HepG2 (cell line): ENCODE results near the gene CDC20. TPM values are rescaled to one million over a fixed set of nuclear protein-coding genes. Genes with fewer than 3 reads are reported as not detected.

Experiments
- HDAC2 ChIP-seq: sonication (generic); formaldehyde crosslinking; IDR thresholded peaks from 2 replicates; pipeline ENCODE4 v1.4.0; 2020; ENCODE audit warnings: missing genetic modification reagents
- HNF1A ChIP-seq, 2 experiments: sonication (generic) in 1 of 2; formaldehyde crosslinking in 1 of 2; IDR thresholded peaks; 2 replicates each; pipeline versions ENCODE4 v1.4.0 to v1.6.1; 2016 to 2020; ENCODE audit warnings: borderline replicate concordance in 1 of 2, low read depth in 1 of 2, mild to moderate bottlenecking in 1 of 2, missing genetic modification reagents in 1 of 2
- NBN ChIP-seq: fragments of 450-650 bp; conservative IDR thresholded peaks from 2 replicates; pipeline ENCODE4 v1.6.1; 2017
- RBM22 ChIP-seq: fragments of 200-400 bp; formaldehyde crosslinking; optimal IDR thresholded peaks from 2 replicates; pipeline ENCODE3; 2017; ENCODE audit warnings: mild to moderate bottlenecking, low read length, moderate library complexity
- RXRB ChIP-seq: IDR thresholded peaks from 2 replicates; pipeline ENCODE4 v1.6.1; 2016; ENCODE audit warnings: borderline replicate concordance, missing genetic modification reagents, missing compliant biosample characterization
- SSRP1 ChIP-seq: IDR thresholded peaks from 2 replicates; pipeline ENCODE4 v1.6.1; 2016; ENCODE audit warnings: control low read depth
- TGIF2 ChIP-seq: IDR thresholded peaks from 2 replicates; pipeline ENCODE4 v1.6.1; 2016; ENCODE audit warnings: control low read depth, missing compliant biosample characterization
- ZNF160 ChIP-seq: sonication (generic); formaldehyde crosslinking; IDR thresholded peaks from 2 replicates; pipeline ENCODE4 v1.8.0; 2022; ENCODE audit warnings: mild to moderate bottlenecking, inconsistent platforms, missing genetic modification reagents
- ZNF550 ChIP-seq: sonication (generic); formaldehyde crosslinking; IDR thresholded peaks from 2 replicates; pipeline ENCODE4 v1.4.0; 2020; ENCODE audit warnings: mild to moderate bottlenecking, missing genetic modification reagents, borderline replicate concordance
- ZNF672 ChIP-seq: sonication (generic); formaldehyde crosslinking; IDR thresholded peaks from 2 replicates; pipeline ENCODE4 v1.8.1; 2022; ENCODE audit warnings: missing genetic modification reagents
- ZSCAN31 ChIP-seq: sonication (generic); formaldehyde crosslinking; IDR thresholded peaks from 2 replicates; pipeline ENCODE4 v1.5.0; 2020; ENCODE audit warnings: low read depth, mild to moderate bottlenecking, missing genetic modification reagents
- polyA plus RNA-seq, 8 experiments: library from polyadenylated mRNA; depleted of rRNA in 3 of 8; stranded (reverse) in 7 of 8; unstranded in 1 of 8; fragments of >200 nt; fragmentation: Illumina TruSeq in 4 of 8; extraction: Trizol in 4 of 8; gene quantifications; 2 replicates each; pipeline versions ENCODE4 v1.2.1 to v1.2.3, GENCODE V29; 2011 to 2016; ENCODE audit warnings: low read depth in 4 of 8, missing spikeins in 1 of 8, mixed read lengths in 1 of 8; ENCODE audit not compliant: insufficient read depth in 1 of 8
- total RNA-seq, 5 experiments: library from RNA; depleted of rRNA; stranded (reverse); fragments of >200 nt; fragmentation: Illumina TruSeq; extraction: Trizol; gene quantifications; 2 replicates each; pipeline ENCODE4 v1.2.3, GENCODE V29; 2016; ENCODE audit warnings: low read depth in 1 of 5
- TF ChIP-seq, protein P1 (sequence below): sonication (generic); formaldehyde crosslinking; conservative IDR thresholded peaks from 2 replicates; pipeline ENCODE4 v1.8.1; 2023; ENCODE audit warnings: missing genetic modification reagents
- TF ChIP-seq, protein P2 (sequence below): sonication (generic); formaldehyde crosslinking; IDR thresholded peaks from 2 replicates; pipeline ENCODE4 v1.4.0; 2020; ENCODE audit warnings: missing genetic modification reagents, borderline replicate concordance

The CDC20 gene
- total and polyA plus RNA-seq, 2 of the 13 experiments (the other 11 are each of a cell fraction or from before 2014, with no cell fraction given), result 57.9 to 90.0 TPM

DNA sequence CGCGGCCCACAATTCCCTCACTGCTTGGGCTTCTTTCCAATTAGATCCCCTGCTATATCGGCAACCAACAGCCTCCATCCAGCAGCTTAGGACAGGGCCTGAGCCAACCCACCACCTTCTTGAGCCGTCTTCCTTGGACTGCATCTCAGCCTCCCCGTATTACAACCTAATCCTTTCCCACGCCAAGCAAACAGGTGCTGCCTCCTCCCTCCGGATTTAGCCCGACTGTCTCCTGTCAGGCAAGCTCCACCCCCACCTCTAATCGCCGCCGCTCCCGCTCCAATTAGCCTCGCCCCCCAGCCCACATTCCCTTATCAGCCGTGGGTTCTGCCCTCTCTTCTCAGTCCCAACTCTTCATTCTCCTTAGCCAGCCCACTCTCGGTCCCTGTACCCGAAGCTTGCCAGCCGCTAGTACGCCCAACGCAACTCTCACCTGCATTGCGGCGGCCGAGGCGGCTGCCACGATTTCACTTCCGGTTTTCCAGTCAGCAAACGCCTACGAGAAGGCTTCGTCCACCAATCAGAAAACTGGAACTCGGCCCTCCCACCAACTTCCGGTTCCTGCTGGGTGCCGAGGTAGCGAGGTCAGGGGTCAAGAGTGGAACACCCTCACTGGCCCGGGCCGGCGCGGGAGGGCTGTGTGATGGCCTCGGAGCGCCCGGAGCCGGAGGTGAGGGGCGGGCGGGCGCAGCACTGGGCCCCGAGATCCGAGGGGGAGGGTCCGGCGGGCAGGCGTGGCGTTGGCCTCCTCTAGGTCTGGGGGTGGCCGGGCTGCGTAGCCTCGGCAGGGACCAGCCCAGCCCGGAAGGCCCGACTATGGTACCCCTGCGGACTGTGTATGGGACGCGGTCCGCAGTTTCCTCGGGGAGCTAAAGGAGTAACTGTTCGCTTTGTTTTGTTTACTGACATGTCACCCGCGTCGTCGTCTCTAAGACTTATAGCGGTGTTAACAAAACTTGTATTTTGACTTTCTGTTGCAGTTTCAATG lies 30.8 kb downstream of the CDC20 start, which contains the start of the genes MED8 and SZT2 (continued):
- 0 out of 2 replicates have a peak, but pooled peaks have one; percentile 33 for TF ChIP-seq ZSCAN31 (CRISPR knock-in tag)
- no peak for TF ChIP-seq SSRP1
- TF ChIP-seq NBN, result no peak
- peak; percentile 67; the same call in 1 of the 2 replicates for TF ChIP-seq HDAC2
- TF ChIP-seq, protein P1, sequence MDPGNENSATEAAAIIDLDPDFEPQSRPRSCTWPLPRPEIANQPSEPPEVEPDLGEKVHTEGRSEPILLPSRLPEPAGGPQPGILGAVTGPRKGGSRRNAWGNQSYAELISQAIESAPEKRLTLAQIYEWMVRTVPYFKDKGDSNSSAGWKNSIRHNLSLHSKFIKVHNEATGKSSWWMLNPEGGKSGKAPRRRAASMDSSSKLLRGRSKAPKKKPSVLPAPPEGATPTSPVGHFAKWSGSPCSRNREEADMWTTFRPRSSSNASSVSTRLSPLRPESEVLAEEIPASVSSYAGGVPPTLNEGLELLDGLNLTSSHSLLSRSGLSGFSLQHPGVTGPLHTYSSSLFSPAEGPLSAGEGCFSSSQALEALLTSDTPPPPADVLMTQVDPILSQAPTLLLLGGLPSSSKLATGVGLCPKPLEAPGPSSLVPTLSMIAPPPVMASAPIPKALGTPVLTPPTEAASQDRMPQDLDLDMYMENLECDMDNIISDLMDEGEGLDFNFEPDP (CRISPR knock-in tag), result no peak
- TF ChIP-seq, protein P2, sequence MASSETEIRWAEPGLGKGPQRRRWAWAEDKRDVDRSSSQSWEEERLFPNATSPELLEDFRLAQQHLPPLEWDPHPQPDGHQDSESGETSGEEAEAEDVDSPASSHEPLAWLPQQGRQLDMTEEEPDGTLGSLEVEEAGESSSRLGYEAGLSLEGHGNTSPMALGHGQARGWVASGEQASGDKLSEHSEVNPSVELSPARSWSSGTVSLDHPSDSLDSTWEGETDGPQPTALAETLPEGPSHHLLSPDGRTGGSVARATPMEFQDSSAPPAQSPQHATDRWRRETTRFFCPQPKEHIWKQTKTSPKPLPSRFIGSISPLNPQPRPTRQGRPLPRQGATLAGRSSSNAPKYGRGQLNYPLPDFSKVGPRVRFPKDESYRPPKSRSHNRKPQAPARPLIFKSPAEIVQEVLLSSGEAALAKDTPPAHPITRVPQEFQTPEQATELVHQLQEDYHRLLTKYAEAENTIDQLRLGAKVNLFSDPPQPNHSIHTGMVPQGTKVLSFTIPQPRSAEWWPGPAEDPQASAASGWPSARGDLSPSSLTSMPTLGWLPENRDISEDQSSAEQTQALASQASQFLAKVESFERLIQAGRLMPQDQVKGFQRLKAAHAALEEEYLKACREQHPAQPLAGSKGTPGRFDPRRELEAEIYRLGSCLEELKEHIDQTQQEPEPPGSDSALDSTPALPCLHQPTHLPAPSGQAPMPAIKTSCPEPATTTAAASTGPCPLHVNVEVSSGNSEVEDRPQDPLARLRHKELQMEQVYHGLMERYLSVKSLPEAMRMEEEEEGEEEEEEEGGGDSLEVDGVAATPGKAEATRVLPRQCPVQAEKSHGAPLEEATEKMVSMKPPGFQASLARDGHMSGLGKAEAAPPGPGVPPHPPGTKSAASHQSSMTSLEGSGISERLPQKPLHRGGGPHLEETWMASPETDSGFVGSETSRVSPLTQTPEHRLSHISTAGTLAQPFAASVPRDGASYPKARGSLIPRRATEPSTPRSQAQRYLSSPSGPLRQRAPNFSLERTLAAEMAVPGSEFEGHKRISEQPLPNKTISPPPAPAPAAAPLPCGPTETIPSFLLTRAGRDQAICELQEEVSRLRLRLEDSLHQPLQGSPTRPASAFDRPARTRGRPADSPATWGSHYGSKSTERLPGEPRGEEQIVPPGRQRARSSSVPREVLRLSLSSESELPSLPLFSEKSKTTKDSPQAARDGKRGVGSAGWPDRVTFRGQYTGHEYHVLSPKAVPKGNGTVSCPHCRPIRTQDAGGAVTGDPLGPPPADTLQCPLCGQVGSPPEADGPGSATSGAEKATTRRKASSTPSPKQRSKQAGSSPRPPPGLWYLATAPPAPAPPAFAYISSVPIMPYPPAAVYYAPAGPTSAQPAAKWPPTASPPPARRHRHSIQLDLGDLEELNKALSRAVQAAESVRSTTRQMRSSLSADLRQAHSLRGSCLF (CRISPR knock-in tag), result no peak
- TF ChIP-seq TGIF2 (CRISPR knock-in tag), result no peak; the same call in 1 of the 2 replicates
- peak; percentile 61 for TF ChIP-seq RXRB (CRISPR knock-in tag)
- peak; percentile 73; the same call in 1 of the 2 replicates for TF ChIP-seq ZNF160 (CRISPR knock-in tag)
- TF ChIP-seq HNF1A (IDR thresholded peaks at IDR 0.05; ENCODE audit: low read depth), result no peak
- TF ChIP-seq HNF1A (CRISPR knock-in tag; IDR thresholded peaks at IDR 0.05; ENCODE audit: borderline replicate concordance), result peak; percentile 67; the same call in 1 of the 2 replicates
- TF ChIP-seq ZNF672 (CRISPR knock-in tag), result no peak
- TF ChIP-seq RBM22, result peak; percentile 28
- TF ChIP-seq ZNF550 (CRISPR knock-in tag), result no peak
